ENCODE data around the gene PTGFR. TPM values are rescaled to one million over a fixed set of nuclear protein-coding genes. Genes with fewer than 3 reads are reported as not detected.

PTGFR gene
- total and polyA plus RNA-seq, 2 donors (not counting 1 experiment from before 2014, with no cell fraction given), result not detected

DNA sequence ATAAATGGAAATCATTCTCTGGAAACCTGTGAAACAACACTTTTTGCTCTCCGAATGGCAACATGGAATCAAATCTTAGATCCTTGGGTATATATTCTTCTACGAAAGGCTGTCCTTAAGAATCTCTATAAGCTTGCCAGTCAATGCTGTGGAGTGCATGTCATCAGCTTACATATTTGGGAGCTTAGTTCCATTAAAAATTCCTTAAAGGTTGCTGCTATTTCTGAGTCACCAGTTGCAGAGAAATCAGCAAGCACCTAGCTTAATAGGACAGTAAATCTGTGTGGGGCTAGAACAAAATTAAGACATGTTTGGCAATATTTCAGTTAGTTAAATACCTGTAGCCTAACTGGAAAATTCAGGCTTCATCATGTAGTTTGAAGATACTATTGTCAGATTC, 45.7 kb downstream of the PTGFR start:
- no peaks in the 10 kb centered on the region for H4K20me1 ChIP-seq (ENCODE audit: control insufficient read depth, insufficient read depth, low read length, poor library complexity, severe bottlenecking)
- no peaks in the 10 kb centered on the region for H3K27me3 Mint-ChIP-seq
- H3K4me1 Mint-ChIP-seq, result no peaks in the 10 kb centered on the region
- H3K27ac ChIP-seq (ENCODE audit: low read length in 2 of 2), result no peak overlapping the region
- TF ChIP-seq, protein P1, sequence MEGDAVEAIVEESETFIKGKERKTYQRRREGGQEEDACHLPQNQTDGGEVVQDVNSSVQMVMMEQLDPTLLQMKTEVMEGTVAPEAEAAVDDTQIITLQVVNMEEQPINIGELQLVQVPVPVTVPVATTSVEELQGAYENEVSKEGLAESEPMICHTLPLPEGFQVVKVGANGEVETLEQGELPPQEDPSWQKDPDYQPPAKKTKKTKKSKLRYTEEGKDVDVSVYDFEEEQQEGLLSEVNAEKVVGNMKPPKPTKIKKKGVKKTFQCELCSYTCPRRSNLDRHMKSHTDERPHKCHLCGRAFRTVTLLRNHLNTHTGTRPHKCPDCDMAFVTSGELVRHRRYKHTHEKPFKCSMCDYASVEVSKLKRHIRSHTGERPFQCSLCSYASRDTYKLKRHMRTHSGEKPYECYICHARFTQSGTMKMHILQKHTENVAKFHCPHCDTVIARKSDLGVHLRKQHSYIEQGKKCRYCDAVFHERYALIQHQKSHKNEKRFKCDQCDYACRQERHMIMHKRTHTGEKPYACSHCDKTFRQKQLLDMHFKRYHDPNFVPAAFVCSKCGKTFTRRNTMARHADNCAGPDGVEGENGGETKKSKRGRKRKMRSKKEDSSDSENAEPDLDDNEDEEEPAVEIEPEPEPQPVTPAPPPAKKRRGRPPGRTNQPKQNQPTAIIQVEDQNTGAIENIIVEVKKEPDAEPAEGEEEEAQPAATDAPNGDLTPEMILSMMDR (IDR thresholded peaks at IDR 0.05), result no peak
- TF ChIP-seq EZH2 (IDR thresholded peaks at IDR 0.05; ENCODE audit: borderline replicate concordance, insufficient read depth, low read depth, low read length, poor library complexity, severe bottlenecking), result no peak
- CTCF ChIA-PET, result no interaction called here
- H3K27me3 ChIP-seq (replicated peaks in 1 of 4; ENCODE audit: control extremely low read depth in 1 of 4, control insufficient read depth in 3 of 4, insufficient read depth in 4 of 4, low read length in 3 of 4), result no peaks in the 10 kb centered on the region
- ATAC-seq (ENCODE audit: low read depth) (no peak), DNase-seq (no peak)
- no peak overlapping the region for H3K4me2 ChIP-seq (replicated peaks; ENCODE audit: low read depth, low read length, poor library complexity, severe bottlenecking)
- H3K4me1 ChIP-seq (ENCODE audit: control insufficient read depth in 2 of 2, insufficient read depth in 2 of 2, low read length in 2 of 2), result no peaks in the 10 kb centered on the region
- H3K27ac Mint-ChIP-seq, result no peak overlapping the region
- POLR2A ChIA-PET, result no interaction called here
- no peaks in the 10 kb centered on the region for H3K9me3 ChIP-seq (ENCODE audit: control extremely low read depth in 1 of 3, control insufficient read depth in 2 of 3, insufficient read depth in 1 of 3, low read length in 2 of 3)
- no peak overlapping the region for H3K4me3 Mint-ChIP-seq
- H3K9me3 Mint-ChIP-seq (ENCODE audit: insufficient read depth), result peaks cover 1% of the 10 kb centered on the region
- H3K9ac ChIP-seq (ENCODE audit: low read length), result no peak overlapping the region
- 86% methylated on average over 2 of the region's 2 CpGs for WGBS (ENCODE audit: insufficient coverage)
- no peaks in the 10 kb centered on the region for H3K79me2 ChIP-seq (ENCODE audit: control insufficient read depth, insufficient read depth, low read length)
- intact Hi-C loops (cut with micrococcal nuclease), result no loop called here
- no peak overlapping the region for H2AFZ ChIP-seq (ENCODE audit: insufficient read depth, low read depth, low read length, poor library complexity, severe bottlenecking)
- no peak overlapping the region for H3K4me3 ChIP-seq (ENCODE audit: control extremely low read depth in 1 of 5, extremely low read depth in 1 of 5, insufficient read depth in 1 of 5, low read depth in 2 of 5, low read length in 4 of 5)
- H3K36me3 ChIP-seq (replicated peaks in 1 of 2; ENCODE audit: control extremely low read depth in 1 of 2, control insufficient read depth in 1 of 2, extremely low read depth in 1 of 2, insufficient read depth in 2 of 2, low read length in 1 of 2), result no peaks in the 10 kb centered on the region

DNA sequence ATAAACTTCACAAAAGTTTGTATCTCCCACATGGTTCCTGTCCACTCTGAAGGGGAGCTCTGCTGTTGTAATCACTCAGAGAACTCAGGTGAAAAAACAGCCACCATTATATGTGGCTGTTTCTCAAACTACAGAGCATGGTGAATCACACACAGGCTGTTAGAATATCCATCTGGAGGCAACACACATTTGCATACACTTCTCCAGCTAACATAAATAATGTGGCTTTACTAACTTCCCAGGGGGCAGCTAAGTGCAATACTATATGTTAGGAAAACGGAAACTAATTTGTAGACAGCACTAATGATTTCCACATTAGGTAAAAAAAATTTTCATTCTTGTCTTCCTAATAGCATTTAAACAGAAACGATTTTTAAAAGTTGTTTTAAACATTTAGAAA, 49.3 kb downstream of the PTGFR start:
- TF ChIP-seq EZH2 (IDR thresholded peaks at IDR 0.05; ENCODE audit: borderline replicate concordance, insufficient read depth, low read depth, low read length, poor library complexity, severe bottlenecking), result no peak
- TF ChIP-seq, protein P1 (IDR thresholded peaks at IDR 0.05), result no peak
- Mint-ChIP-seq H3K4me3 (no peak overlapping the region), H3K27me3 (no peaks in the 10 kb centered on the region), H3K4me1 (no peaks in the 10 kb centered on the region), H3K27ac (no peak overlapping the region), H3K9me3 (ENCODE audit: insufficient read depth) (peaks cover 2% of the 10 kb centered on the region)
- Histone ChIP-seq H3K4me1 (ENCODE audit: control insufficient read depth in 2 of 2, insufficient read depth in 2 of 2, low read length in 2 of 2) (no peaks in the 10 kb centered on the region), H4K20me1 (ENCODE audit: control insufficient read depth, insufficient read depth, low read length, poor library complexity, severe bottlenecking) (no peaks in the 10 kb centered on the region), H3K9ac (ENCODE audit: low read length) (no peak overlapping the region), H3K9me3 (ENCODE audit: control extremely low read depth in 1 of 3, control insufficient read depth in 2 of 3, insufficient read depth in 1 of 3, low read length in 2 of 3) (peaks cover 0 to 4% (median 0%) of the 10 kb centered on the region in 3 donors), H3K4me3 (ENCODE audit: control extremely low read depth in 1 of 5, extremely low read depth in 1 of 5, insufficient read depth in 1 of 5, low read depth in 2 of 5, low read length in 4 of 5) (no peak overlapping the region), H3K4me2 (replicated peaks; ENCODE audit: low read depth, low read length, poor library complexity, severe bottlenecking) (no peak overlapping the region), H3K36me3 (replicated peaks in 1 of 2; ENCODE audit: control extremely low read depth in 1 of 2, control insufficient read depth in 1 of 2, extremely low read depth in 1 of 2, insufficient read depth in 2 of 2, low read length in 1 of 2) (no peaks in the 10 kb centered on the region), H3K27me3 (replicated peaks in 1 of 4; ENCODE audit: control extremely low read depth in 1 of 4, control insufficient read depth in 3 of 4, insufficient read depth in 4 of 4, low read length in 3 of 4) (no peaks in the 10 kb centered on the region), H3K27ac (ENCODE audit: low read length in 2 of 2) (no peak overlapping the region), H3K79me2 (ENCODE audit: control insufficient read depth, insufficient read depth, low read length) (no peaks in the 10 kb centered on the region), H2AFZ (ENCODE audit: insufficient read depth, low read depth, low read length, poor library complexity, severe bottlenecking) (no peak overlapping the region)
- CTCF ChIA-PET, result no interaction called here
- POLR2A ChIA-PET, result no interaction called here
- intact Hi-C loops (cut with micrococcal nuclease), result no loop called here
- no peak for ATAC-seq (ENCODE audit: low read depth)
- DNase-seq, result no peak
- no CpG with 5 or more reads among the region's 2 CpGs for WGBS (ENCODE audit: insufficient coverage)

Data from B cell (primary cell).